MM.1S (cell line): ENCODE data around the gene CLCA1.

Experiments used
- DNase-seq: peaks from one replicate; pipeline ENCODE4 v3.0.0-alpha.2; 2015
- H2AFZ ChIP-seq: fragments of 300-600 bp; sonication (generic); 2 replicates; pipeline ENCODE4 v1.6.0; 2016; ENCODE audit warnings: antibody characterized with exemption, low read length
- H3F3A ChIP-seq: fragments of 300-600 bp; sonication (generic); 2 replicates; pipeline ENCODE4 v1.6.1; 2016; ENCODE audit warnings: mild to moderate bottlenecking, antibody characterized with exemption, low read length, moderate library complexity, mixed read lengths; ENCODE audit not compliant: insufficient read depth
- H3K27ac ChIP-seq: fragments of 300-600 bp; sonication (generic); 2 replicates; pipeline ENCODE4 v1.5.1; 2016; ENCODE audit warnings: mild to moderate bottlenecking, low read length
- H3K27me3 ChIP-seq: fragments of 300-600 bp; sonication (generic); replicated peaks from 2 replicates; pipeline ENCODE4 v1.6.0; 2016; ENCODE audit warnings: low read length; ENCODE audit not compliant: insufficient read depth
- H3K36me3 ChIP-seq: fragments of 300-600 bp; sonication (generic); replicated peaks from 2 replicates; pipeline ENCODE4 v1.6.1; 2016; ENCODE audit warnings: mild to moderate bottlenecking, low read length, mixed read lengths; ENCODE audit not compliant: insufficient read depth
- H3K4me1 ChIP-seq: fragments of 300-600 bp; sonication (generic); 2 replicates; pipeline ENCODE4 v1.6.1; 2016; ENCODE audit warnings: low read length, mixed read lengths
- H3K4me2 ChIP-seq: fragments of 300-600 bp; sonication (generic); 2 replicates; pipeline ENCODE4 v1.6.0; 2016; ENCODE audit warnings: low read depth, low read length
- H3K4me3 ChIP-seq: fragments of 300-600 bp; sonication (generic); 2 replicates; pipeline ENCODE4 v1.5.1; 2016; ENCODE audit warnings: low read length, mixed read lengths
- H3K79me2 ChIP-seq: fragments of 300-600 bp; sonication (generic); 2 replicates; pipeline ENCODE4 v1.6.1; 2016; ENCODE audit warnings: mixed run types, low read length, mixed read lengths
- H3K9ac ChIP-seq: fragments of 300-600 bp; sonication (generic); 2 replicates; pipeline ENCODE4 v1.6.1; 2016; ENCODE audit warnings: low read length, mixed read lengths
- H3K9me2 ChIP-seq: fragments of 300-600 bp; sonication (generic); replicated peaks from 2 replicates; pipeline ENCODE4 v1.6.1; 2016; ENCODE audit warnings: mild to moderate bottlenecking, low read length, mixed read lengths; ENCODE audit not compliant: insufficient read depth
- H3K9me3 ChIP-seq: fragments of 300-600 bp; sonication (generic); replicated peaks from 2 replicates; pipeline ENCODE4 v1.6.1; 2016; ENCODE audit warnings: mild to moderate bottlenecking, low read length, mixed read lengths; ENCODE audit not compliant: insufficient read depth
- H4K20me1 ChIP-seq: fragments of 300-600 bp; sonication (generic); 2 replicates; pipeline ENCODE4 v1.6.1; 2016; ENCODE audit warnings: mild to moderate bottlenecking, low read length, moderate library complexity, mixed read lengths; ENCODE audit not compliant: insufficient read depth
- CTCF ChIP-seq: fragments of 300-600 bp; sonication (generic); IDR thresholded peaks from 2 replicates; pipeline ENCODE4 v1.5.1; 2016; ENCODE audit warnings: antibody characterized with exemption, low read length, mixed read lengths
- EZH2 ChIP-seq: fragments of 300-600 bp; sonication (generic); optimal IDR thresholded peaks from 2 replicates; pipeline ENCODE3; 2017; ENCODE audit warnings: low read depth, mild to moderate bottlenecking, antibody characterized with exemption, low read length, mixed read lengths
- EZH2phosphoT487 ChIP-seq: fragments of 300-600 bp; sonication (generic); IDR thresholded peaks from 2 replicates; pipeline ENCODE4 v1.6.1; 2018; ENCODE audit warnings: antibody characterized with exemption, low read length

The CLCA1 gene

DNA sequence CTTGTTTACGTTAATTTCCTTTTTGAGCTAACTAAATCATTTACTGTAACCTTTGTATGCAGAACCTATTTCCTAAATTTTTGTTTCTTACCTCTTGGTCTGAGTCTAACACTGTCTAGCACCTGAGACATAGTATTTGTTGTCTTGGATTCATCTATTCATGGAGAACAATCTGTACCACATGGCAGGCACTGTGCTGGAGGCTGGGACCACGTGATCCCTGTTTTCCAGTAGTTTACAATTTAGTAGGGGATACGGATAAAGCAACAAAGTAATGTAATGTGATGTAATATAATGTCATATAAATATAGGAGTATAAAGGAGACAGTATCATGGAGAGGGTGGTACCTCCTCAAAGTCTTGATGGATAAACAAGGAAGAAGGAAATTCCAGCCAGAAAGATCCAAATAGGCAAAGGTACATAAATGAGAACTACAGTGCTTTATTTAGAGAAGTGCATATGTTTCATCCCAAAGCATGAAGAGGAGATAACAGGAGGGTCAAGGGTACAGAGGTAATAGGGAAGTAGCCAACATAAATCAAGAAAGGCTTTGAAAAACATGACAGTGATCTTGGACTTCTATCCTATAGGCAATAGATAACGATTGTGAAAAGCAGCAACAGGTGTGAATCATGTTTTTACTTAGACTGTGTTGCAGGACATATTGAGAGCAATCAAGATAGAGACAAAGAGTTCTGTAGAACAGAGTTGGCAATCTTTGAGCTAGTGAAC is 52.2 kb downstream of the CLCA1 start:
- H3K9me2 ChIP-seq, result no peaks in the 10 kb centered on the region
- no peaks in the 10 kb centered on the region for H3K36me3 ChIP-seq
- H3K4me3 ChIP-seq, result no peak overlapping the region
- H2AFZ ChIP-seq, result no peak overlapping the region
- H3K9ac ChIP-seq, result no peak overlapping the region
- no peak for DNase-seq
- H3K9me3 ChIP-seq, result no peaks in the 10 kb centered on the region
- H3K27ac ChIP-seq, result no peak overlapping the region
- H3K27me3 ChIP-seq, result no peaks in the 10 kb centered on the region
- H4K20me1 ChIP-seq, result no peaks in the 10 kb centered on the region
- TF ChIP-seq CTCF (no peak), EZH2 (no peak), EZH2phosphoT487 (no peak)
- no peaks in the 10 kb centered on the region for H3F3A ChIP-seq
- no peaks in the 10 kb centered on the region for H3K79me2 ChIP-seq
- no peak overlapping the region for H3K4me2 ChIP-seq
- peaks cover 6% of the 10 kb centered on the region; the same call in 1 of the 2 replicates for H3K4me1 ChIP-seq

DNA sequence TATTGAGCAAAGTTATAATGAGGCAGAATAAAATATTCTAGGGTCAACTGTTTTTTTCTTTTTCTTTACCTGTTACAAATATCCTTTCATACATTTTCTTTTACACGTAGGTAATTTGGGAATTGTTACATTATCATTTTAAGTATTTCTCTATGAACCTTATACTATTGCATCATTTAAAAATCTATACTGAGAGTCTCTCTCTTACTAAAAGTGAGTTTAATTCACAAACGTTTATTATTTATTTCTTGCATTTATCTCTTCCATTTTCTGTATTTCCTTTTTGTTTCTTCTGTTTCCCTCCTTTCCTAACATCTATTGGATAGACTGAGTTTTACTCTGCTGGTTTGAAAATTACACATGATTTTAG is 52.8 kb downstream of the CLCA1 start:
- no peak overlapping the region for H3K27ac ChIP-seq
- H3F3A ChIP-seq, result no peaks in the 10 kb centered on the region
- no peak for DNase-seq
- H3K4me3 ChIP-seq, result no peak overlapping the region
- H2AFZ ChIP-seq, result no peak overlapping the region
- H3K79me2 ChIP-seq, result no peaks in the 10 kb centered on the region
- H3K9me3 ChIP-seq, result no peaks in the 10 kb centered on the region
- no peak overlapping the region for H3K4me2 ChIP-seq
- H3K27me3 ChIP-seq, result no peaks in the 10 kb centered on the region
- no peaks in the 10 kb centered on the region for H4K20me1 ChIP-seq
- H3K36me3 ChIP-seq, result no peaks in the 10 kb centered on the region
- H3K9ac ChIP-seq, result no peak overlapping the region
- H3K9me2 ChIP-seq, result no peaks in the 10 kb centered on the region
- TF ChIP-seq EZH2phosphoT487 (no peak), EZH2 (no peak), CTCF (no peak)
- H3K4me1 ChIP-seq, result peaks cover 6% of the 10 kb centered on the region; the same call in 1 of the 2 replicates

GRCh38 chr1:86522240-86522639 is 53.5 kb downstream of the CLCA1 start:
- Histone ChIP-seq H3K4me1 (peaks cover 3% of the 10 kb centered on the region; the same call in 1 of the 2 replicates), H4K20me1 (no peaks in the 10 kb centered on the region), H3K4me2 (no peak overlapping the region), H3K27ac (no peak overlapping the region), H3K36me3 (no peaks in the 10 kb centered on the region), H3F3A (no peaks in the 10 kb centered on the region), H3K9me3 (no peaks in the 10 kb centered on the region), H3K27me3 (no peaks in the 10 kb centered on the region), H3K4me3 (no peak overlapping the region), H3K9ac (no peak overlapping the region), H3K9me2 (no peaks in the 10 kb centered on the region), H2AFZ (no peak overlapping the region), H3K79me2 (no peaks in the 10 kb centered on the region)
- no peak for DNase-seq
- TF ChIP-seq EZH2 (no peak), EZH2phosphoT487 (no peak), CTCF (no peak)
